ENCODE data around the gene P4HA3.

DNA sequence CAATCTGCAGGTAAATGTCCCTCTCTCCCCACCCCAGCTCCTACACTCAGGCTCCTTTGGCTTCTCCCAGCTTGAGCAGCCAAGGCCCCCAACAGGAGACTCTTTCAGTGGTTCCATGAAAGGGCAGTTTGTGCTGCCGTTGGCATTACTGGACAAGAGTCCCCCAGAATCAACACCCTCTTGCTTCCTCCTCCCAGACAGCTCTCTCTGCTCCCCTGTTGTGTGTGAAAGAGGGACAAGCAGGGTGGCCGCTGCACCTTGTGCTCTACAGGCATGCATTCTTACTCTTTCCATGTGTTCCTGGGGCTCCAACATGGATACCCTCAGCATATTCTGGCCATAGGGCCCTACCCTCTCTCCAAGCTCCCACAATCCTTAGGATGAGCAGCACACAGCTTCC, 48.7 kb downstream of the P4HA3 start:
- TF ChIP-seq, protein P1, sequence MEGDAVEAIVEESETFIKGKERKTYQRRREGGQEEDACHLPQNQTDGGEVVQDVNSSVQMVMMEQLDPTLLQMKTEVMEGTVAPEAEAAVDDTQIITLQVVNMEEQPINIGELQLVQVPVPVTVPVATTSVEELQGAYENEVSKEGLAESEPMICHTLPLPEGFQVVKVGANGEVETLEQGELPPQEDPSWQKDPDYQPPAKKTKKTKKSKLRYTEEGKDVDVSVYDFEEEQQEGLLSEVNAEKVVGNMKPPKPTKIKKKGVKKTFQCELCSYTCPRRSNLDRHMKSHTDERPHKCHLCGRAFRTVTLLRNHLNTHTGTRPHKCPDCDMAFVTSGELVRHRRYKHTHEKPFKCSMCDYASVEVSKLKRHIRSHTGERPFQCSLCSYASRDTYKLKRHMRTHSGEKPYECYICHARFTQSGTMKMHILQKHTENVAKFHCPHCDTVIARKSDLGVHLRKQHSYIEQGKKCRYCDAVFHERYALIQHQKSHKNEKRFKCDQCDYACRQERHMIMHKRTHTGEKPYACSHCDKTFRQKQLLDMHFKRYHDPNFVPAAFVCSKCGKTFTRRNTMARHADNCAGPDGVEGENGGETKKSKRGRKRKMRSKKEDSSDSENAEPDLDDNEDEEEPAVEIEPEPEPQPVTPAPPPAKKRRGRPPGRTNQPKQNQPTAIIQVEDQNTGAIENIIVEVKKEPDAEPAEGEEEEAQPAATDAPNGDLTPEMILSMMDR (IDR thresholded peaks at IDR 0.05): no peak
- no peak for TF ChIP-seq ZNF423 (CRISPR knock-in tag; IDR thresholded peaks at IDR 0.05)
- no peak for TF ChIP-seq TP53 (CRISPR knock-in tag; IDR thresholded peaks at IDR 0.05)
- TF ChIP-seq, protein P2, sequence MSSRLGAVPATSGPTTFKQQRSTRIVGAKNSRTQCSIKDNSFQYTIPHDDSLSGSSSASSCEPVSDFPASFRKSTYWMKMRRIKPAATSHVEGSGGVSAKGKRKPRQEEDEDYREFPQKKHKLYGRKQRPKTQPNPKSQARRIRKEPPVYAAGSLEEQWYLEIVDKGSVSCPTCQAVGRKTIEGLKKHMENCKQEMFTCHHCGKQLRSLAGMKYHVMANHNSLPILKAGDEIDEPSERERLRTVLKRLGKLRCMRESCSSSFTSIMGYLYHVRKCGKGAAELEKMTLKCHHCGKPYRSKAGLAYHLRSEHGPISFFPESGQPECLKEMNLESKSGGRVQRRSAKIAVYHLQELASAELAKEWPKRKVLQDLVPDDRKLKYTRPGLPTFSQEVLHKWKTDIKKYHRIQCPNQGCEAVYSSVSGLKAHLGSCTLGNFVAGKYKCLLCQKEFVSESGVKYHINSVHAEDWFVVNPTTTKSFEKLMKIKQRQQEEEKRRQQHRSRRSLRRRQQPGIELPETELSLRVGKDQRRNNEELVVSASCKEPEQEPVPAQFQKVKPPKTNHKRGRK (CRISPR knock-in tag; IDR thresholded peaks at IDR 0.05; ENCODE audit: borderline replicate concordance): no peak
- TF ChIP-seq, protein P3, sequence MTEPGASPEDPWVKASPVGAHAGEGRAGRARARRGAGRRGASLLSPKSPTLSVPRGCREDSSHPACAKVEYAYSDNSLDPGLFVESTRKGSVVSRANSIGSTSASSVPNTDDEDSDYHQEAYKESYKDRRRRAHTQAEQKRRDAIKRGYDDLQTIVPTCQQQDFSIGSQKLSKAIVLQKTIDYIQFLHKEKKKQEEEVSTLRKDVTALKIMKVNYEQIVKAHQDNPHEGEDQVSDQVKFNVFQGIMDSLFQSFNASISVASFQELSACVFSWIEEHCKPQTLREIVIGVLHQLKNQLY (CRISPR knock-in tag; IDR thresholded peaks at IDR 0.05): no peak
- TF ChIP-seq, protein P4, sequence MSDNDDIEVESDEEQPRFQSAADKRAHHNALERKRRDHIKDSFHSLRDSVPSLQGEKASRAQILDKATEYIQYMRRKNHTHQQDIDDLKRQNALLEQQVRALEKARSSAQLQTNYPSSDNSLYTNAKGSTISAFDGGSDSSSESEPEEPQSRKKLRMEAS (CRISPR knock-in tag; IDR thresholded peaks at IDR 0.05): no peak
- TF ChIP-seq JUN (CRISPR knock-in tag; IDR thresholded peaks at IDR 0.05): no peak
- TF ChIP-seq GABPB1 (CRISPR knock-in tag; IDR thresholded peaks at IDR 0.05): no peak
- TF ChIP-seq NFYB (CRISPR knock-in tag; conservative IDR thresholded peaks at IDR 0.05; ENCODE audit: low read depth): no peak
- TF ChIP-seq, protein P5, sequence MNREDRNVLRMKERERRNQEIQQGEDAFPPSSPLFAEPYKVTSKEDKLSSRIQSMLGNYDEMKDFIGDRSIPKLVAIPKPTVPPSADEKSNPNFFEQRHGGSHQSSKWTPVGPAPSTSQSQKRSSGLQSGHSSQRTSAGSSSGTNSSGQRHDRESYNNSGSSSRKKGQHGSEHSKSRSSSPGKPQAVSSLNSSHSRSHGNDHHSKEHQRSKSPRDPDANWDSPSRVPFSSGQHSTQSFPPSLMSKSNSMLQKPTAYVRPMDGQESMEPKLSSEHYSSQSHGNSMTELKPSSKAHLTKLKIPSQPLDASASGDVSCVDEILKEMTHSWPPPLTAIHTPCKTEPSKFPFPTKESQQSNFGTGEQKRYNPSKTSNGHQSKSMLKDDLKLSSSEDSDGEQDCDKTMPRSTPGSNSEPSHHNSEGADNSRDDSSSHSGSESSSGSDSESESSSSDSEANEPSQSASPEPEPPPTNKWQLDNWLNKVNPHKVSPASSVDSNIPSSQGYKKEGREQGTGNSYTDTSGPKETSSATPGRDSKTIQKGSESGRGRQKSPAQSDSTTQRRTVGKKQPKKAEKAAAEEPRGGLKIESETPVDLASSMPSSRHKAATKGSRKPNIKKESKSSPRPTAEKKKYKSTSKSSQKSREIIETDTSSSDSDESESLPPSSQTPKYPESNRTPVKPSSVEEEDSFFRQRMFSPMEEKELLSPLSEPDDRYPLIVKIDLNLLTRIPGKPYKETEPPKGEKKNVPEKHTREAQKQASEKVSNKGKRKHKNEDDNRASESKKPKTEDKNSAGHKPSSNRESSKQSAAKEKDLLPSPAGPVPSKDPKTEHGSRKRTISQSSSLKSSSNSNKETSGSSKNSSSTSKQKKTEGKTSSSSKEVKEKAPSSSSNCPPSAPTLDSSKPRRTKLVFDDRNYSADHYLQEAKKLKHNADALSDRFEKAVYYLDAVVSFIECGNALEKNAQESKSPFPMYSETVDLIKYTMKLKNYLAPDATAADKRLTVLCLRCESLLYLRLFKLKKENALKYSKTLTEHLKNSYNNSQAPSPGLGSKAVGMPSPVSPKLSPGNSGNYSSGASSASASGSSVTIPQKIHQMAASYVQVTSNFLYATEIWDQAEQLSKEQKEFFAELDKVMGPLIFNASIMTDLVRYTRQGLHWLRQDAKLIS (CRISPR knock-in tag; IDR thresholded peaks at IDR 0.05; ENCODE audit: borderline replicate concordance): no peak
- TF ChIP-seq SOX15 (CRISPR knock-in tag; IDR thresholded peaks at IDR 0.05): no peak
